ENCODE measurements around the gene PACS2.
A peak's percentile ranks its signal among the peaks of the same experiment; 100 is the strongest.
"Not testable (repeated sequence)": the region's sequence is repeated elsewhere in the genome, so short reads cannot be mapped to it uniquely, and the experiment has no call there.

PACS2 gene

GRCh38 chr14:105354541-105354940, 40.0 kb downstream of the PACS2 start:
- DNase-seq, result no peak

DNA sequence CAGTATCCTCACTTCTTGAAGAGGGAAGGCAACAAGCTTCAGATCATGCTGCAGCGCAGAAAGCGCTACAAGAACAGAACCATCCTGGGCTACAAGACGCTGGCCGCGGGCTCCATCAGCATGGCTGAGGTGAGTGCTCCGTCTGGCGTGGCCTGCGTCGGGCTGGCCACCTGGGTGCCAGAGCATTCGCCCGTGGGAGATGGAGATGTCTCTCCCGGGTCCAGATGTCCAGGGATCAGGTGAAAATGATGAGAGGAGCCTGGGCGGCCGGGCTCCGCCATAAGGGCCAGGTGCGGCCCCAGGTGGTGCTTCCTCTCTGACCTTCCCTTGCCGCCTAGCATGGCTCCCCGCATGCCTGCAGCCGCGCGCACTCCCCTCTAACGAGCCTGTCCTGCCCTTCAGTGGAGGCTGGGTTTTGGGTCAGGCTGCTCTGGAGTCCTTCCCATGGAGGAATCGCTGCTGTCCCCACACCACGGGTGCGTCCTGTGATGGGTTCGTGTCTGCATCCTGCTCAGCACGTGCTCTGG, 40.6 kb downstream of the PACS2 start:
- DNase-seq, result no peak

DNA sequence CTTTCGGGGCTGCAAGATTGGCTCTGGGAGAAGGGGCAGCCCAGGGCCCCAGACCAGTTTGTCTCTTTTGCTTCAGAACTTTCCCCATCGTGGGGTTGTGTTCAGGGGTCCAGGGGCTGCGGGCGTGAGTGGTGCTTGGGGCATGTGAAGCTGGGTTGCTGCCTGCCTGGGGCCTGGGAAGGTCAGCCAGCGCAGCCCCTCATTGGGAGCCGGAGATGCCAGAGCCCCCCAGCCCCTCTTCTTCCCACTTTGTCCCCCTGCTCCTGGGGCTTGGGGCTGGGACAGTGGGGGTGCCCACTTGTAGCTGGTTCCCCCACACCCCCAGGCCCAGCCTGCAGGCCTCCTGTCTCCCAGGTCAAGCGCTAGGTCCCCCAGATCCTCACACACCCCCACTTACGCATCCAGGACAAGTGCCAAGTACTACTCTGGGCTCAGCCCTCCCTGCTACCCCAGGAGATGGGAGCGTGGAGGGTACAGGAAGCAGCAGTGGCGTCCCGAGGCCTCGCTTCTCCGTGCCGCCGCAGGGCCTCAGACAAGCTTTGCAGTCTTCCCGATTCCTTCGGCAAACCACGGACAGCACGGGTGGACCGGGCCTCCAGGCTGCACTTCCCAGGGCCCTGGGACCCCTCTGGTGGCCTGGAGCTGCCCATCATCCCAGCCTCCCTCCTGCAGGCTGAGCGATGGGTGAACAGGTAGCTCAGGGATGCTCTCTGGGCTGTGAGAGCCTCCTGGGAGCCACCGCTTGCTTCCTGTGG, 41.5 kb downstream of the PACS2 start:
- no peak for DNase-seq

GRCh38 chr14:105356927-105357326, 42.4 kb downstream of the PACS2 start:
- no peak for DNase-seq

DNA sequence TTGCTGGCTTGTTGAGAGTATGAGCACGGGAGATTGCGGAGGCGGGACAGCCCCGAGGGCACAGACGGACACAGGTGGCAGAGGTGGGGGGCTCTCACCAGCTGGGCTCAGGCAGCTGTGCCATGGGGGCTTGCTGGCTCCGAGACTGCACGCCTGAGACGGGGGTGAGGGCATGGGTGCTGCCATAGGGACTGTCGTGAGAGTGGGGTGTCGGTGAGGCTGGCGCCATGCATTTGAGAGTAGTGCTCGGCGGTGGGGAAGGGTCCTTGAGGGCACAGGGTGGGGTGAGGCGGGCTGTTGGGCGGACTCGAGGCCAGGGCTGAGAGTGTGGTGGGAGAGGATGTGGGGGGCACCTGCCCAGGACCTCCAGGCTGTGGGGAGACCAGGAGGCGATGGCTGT, 43.1 kb downstream of the PACS2 start:
- DNase-seq, result no peak

DNA sequence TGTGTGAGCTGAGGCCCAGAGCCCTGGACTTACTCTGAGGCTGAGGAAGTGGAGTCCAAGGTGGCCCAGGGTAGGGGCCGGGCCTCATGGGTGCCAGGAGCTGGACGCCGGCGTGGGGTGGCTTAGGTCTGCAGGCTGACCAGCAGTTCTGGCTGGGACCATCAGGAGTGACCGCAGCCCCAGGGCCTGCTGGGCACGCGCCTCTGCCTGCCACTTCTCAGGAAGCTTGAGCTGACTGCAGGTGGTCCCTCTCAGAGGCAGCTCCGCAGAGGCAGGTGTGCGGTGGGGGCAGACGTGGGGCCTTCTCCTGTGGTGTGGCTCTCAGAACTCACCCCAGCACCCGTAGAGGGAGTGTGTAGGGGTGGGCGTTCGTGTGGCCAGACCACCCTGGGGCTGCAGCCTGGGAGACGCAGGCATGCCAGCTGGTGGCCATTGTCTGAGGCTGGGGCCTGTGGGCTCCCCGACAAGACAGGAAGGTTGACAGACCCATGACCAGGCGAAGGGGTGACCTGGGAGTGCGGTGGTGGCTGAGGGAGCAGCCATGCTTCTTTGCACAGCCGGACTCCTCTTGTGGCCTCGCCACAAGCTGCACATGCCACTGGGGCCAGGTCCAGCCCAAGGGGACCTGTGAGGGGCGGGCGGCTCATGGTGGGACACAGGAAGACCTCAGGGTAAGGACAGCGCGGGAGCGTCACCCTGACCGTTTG, 43.7 kb downstream of the PACS2 start:
- DNase-seq, result no peak

DNA sequence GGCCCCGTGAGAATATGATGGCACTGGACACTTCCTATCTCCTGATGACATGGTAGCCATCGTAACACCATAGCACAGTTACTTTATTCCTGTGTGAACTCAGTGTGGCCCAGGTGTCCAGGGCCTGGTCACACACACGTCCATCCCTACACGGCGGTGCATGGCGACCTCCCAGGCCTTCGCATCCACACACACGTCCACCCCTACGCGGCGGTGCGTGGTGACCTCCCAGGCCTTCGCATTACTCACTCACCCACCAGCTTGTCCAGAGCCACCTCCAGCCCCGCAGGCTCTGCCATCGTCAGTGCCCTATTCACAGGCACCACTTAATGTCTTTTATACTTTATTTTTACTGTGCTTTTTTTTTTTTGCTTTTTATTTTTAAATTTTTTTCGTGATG, 44.4 kb downstream of the PACS2 start:
- DNase-seq, result no peak

DNA sequence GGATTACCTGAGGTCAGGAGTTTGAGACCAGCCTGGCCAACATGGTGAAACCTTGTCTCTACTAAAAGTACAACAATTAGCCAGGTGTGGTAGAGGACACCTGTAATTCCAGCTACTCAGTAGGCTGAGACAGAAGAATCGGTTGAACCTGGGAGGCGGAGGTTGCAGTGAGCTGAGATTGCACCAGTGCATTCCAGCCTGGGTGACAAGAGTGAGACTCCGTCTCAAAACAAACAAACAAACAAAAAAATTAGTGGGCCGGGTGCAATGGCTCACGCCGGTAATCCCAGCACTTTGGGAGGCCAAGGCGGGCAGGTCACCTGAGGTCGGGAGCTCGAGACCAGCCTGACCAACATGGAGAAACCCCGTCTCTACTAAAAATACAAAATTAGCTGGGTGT, 46.9 kb downstream of the PACS2 start:
- not testable (repeated sequence) for DNase-seq

- no peak for DNase-seq
These were observed 49.5 kb downstream of the PACS2 start for GRCh38 chr14:105363847-105364708.

- no peak for DNase-seq
These were observed 50.6 kb downstream of the PACS2 start for GRCh38 chr14:105365101-105365500.

DNA sequence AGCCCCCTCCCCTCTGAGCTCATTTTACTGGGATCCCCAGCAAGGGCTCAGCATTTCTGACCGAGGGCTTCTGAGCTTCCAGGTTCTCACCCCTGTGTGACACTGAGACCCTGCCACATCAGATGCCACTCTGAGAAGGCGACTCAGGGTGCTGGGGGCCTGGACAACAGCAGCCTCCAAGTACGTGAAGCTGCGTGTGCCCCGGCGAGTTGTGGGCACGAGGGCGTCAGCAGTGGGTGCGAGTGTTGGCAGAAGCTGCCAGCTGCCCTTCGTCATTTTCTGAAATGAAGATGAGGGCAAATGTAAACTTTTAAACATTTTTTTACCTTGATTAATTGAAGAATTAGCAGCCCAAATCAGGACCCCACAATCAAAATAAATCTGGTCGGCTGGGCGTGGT, 51.1 kb downstream of the PACS2 start:
- DNase-seq, result no peak

GRCh38 chr14:105366386-105367074, 52.0 kb downstream of the PACS2 start:
- no peak for DNase-seq

DNA sequence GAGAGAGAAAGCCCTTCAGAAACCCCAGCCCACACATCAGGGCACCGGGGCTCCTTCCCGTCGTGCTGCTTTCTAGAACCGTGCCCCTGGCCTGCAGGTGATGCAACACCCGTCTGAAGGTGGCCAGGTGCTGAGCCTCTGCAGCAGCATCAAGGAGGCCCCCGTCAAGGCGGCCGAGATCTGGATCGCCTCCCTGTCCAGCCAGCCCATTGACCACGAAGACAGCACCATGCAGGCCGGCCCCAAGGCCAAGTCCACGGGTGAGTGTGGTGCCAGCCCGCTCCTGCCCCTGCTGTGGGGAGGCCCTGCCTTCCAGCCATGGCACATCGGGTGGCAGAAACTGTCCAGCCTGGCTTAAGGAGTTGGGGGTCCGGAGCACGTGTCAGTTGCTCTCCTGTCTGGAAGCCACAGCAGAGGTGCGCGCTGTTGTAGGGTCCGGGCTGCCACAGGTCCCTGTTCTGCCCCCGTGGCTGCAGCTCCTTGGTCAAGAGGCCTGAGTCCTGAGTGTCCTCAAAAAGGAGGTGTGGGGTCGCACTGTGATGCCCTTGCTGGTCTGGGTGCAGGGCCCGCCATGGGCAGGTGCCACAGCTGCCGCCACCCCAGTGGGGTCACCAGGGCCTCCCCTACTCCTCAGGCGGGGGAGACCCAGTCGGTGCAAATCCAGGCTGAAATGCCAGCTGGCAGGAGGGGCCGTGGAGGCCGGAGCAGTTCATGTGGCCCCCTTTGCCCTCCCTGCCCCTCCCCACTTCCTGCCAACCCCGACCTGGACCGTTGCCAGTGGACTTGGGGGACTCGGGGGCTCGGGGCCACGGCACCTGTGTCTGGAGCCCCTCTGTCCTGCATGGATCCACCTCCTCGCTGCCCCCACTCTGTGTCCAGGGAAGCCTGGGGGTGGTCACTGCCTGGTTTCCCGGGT, 52.8 kb downstream of the PACS2 start:
- no peak for DNase-seq

- no peak for DNase-seq
These were observed 53.5 kb downstream of the PACS2 start for GRCh38 chr14:105368032-105368417.

DNA sequence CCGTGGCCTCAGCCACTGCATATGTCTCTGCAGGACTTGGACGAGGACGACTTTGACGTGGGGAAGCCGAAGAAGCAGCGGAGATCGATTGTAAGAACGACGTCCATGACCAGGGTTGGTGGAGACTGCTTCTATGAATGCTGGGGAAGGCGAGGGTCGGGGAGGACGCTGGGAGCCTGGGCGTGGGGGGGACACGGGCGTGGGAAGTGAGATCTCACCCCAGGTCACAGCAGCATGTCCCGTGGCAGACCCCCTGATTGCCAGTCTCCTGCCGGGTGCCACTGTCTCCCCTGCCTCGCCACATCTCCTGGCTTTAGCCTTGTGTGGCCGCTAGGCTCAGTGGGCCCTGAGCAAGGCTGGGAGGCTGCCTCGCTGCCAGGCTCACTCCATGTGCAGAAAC, 53.9 kb downstream of the PACS2 start:
- DNase-seq, result no peak

- no peak for DNase-seq
These were observed 54.5 kb downstream of the PACS2 start for GRCh38 chr14:105368910-105369652.

DNA sequence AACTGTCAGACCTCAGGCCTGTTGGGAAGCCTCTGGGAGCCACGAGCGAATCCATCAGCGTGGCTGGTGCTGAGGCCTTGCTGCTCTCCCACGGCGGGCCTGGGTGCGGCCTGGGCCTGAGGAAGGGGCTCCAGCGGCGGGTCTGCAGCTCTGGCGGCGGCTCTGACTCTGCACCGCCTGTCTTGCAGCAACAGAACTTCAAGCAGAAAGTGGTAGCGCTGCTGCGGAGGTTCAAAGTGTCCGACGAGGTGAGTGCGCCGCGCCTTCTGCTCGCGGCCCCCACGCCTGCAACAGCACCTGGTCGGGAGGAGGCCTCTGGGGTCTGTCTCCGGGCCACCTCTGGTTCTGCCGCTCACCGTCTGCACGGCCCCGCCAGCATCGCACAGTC, 55.1 kb downstream of the PACS2 start:
- DNase-seq, result no peak

DNA sequence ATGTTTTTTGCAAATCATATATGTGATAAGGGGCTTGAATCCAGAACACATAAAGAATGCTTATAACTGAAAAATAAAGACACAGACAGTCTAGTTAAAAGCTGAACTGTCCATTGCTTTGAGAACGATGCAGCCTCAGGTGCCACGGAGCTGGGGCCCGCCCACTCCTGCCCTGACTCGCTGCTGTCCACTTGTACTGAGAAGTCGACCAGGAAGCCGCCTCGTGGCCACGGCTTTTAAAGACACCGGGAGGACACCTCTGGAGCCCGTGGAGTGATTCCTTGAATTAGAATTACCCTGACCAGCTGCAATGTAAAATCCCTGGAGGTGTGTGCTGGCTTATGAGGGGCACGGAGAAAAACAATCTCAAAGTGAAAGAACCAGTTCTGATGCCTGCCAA, 59.8 kb downstream of the PACS2 start:
- DNase-seq, result no peak

GRCh38 chr14:105375635-105376057, 61.1 kb downstream of the PACS2 start:
- DNase-seq, result peak; percentile 45

DNA sequence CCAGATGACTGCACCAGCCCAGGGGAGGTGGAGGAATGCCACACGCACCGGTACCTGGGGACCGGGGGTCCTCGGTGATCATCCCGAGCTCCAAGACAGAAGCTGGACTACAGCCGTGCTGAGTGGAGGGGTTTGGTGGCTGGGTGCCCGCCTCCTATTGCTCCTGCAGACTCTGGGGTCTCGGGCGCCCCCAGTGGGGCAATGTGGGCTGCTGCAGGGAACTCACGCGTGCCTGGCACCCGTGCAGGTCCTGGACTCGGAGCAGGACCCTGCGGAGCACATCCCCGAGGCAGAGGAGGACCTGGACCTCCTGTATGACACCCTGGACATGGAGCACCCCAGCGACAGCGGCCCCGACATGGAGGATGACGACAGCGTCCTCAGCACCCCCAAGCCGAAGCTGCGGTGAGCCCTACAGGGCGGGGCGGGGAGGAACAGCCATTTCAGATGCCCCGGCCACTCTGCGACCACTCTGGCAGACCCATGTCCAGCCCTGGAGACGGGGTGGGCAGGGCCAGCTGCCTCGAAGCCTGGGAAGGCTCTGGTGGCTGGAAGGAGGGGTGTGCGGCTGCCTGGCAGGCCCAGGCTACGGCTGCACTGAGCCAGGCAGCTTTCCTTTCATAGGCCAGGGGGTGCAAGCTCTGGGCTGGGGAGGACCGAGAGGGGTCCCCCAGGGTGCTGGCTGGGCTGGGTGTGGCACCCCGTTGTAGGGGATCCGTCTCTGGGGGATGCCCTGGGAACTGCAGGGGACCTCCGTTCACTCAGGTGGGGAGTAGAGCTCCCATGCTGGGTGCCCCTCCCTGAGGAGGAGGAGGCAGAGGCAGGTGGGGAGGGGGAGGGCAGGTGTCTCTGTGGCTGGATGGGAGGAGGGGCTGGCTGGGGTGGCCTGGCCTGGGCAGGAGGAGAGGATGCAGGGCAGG, 62.2 kb downstream of the PACS2 start:
- DNase-seq, result no peak
